Endothelial cell of umbilical vein (primary cell): ENCODE results near the gene BANF2. TPM values are rescaled to one million over a fixed set of nuclear protein-coding genes. Genes with fewer than 3 reads are reported as not detected.

Source experiments
- BruUV-seq: library from RNA; stranded (reverse); fragments of 400-500 nt; replicated peaks from 2 replicates; lab custom pipeline; 2021; lab: Mats Ljungman, UMichigan
- CTCF ChIA-PET: fragments of 300-600, 350-600 bp; sonication (Branson Sonifier 250); formaldehyde crosslinking; loops from one replicate; lab custom pipeline; 2021; ENCODE audit warnings: antibody characterized with exemption, inconsistent platforms; lab: Charles Lee
- POLR2A ChIA-PET: fragments of 300-600, 350-600 bp; sonication (Branson Sonifier 250); formaldehyde crosslinking; loops from one replicate; lab custom pipeline; 2021; ENCODE audit warnings: antibody characterized with exemption, inconsistent platforms; lab: Charles Lee
- DNase-seq: peaks from one replicate; pipeline ENCODE4 v3.0.0-alpha.2; 2011; ENCODE audit warnings: low read depth, low spot score
- FAIRE-seq: peaks from 2 replicates; lab custom pipeline; 2011; peaks lifted over from hg19 to GRCh38; lab: Jason Lieb, UNC
- H2AFZ ChIP-seq: 2 replicates; pipeline ENCODE4 v1.6.0; 2012; ENCODE audit warnings: low read depth, low read length, control low read depth, inconsistent platforms
- H3K27ac ChIP-seq: 2 replicates; pipeline ENCODE4 v1.5.1; 2011; ENCODE audit warnings: low read depth, mild to moderate bottlenecking, control low read depth, low read length, moderate library complexity; ENCODE audit not compliant: insufficient read depth
- H3K27me3 ChIP-seq, 2 experiments: 2 replicates each; pipeline versions ENCODE4 v1.6.0 to v1.6.1; 2011; ENCODE audit warnings: low read length in 2 of 2, mixed read lengths in 1 of 2; ENCODE audit not compliant: control insufficient read depth in 2 of 2, insufficient read depth in 2 of 2
- H3K36me3 ChIP-seq, 2 experiments: 2 replicates in 1 of 2; 3 replicates in 1 of 2; pipeline ENCODE4 v1.5.1; 2011; ENCODE audit warnings: low read length in 2 of 2, mild to moderate bottlenecking in 1 of 2, moderate library complexity in 1 of 2; ENCODE audit not compliant: control insufficient read depth in 2 of 2, insufficient read depth in 2 of 2; ENCODE audit errors: extremely low read depth in 1 of 2
- H3K4me1 ChIP-seq: 3 replicates; pipeline ENCODE4 v1.5.1; 2011; ENCODE audit warnings: mild to moderate bottlenecking, low read length; ENCODE audit not compliant: control insufficient read depth, insufficient read depth; ENCODE audit errors: extremely low read depth
- H3K4me2 ChIP-seq: 2 replicates; pipeline ENCODE4 v1.6.1; 2011; ENCODE audit warnings: low read length, control low read depth, mixed read lengths; ENCODE audit not compliant: insufficient read depth
- H3K4me3 ChIP-seq, 3 experiments: fragments of 200-600 bp in 1 of 3; sonication (generic), shearing (Covaris generic) in 1 of 3; replicated peaks in 1 of 3; 2 replicates each; pipeline ENCODE4 v1.5.1; 2011 to 2016; ENCODE audit warnings: control low read depth in 3 of 3, low read length in 3 of 3, mild to moderate bottlenecking in 2 of 3, inconsistent platforms in 1 of 3, low read depth in 1 of 3, moderate library complexity in 1 of 3; ENCODE audit not compliant: insufficient read depth in 1 of 3
- H3K79me2 ChIP-seq: 2 replicates; pipeline ENCODE4 v1.6.0; 2012; ENCODE audit warnings: low read length, inconsistent platforms; ENCODE audit not compliant: control insufficient read depth, insufficient read depth
- H3K9ac ChIP-seq: replicated peaks from 2 replicates; pipeline ENCODE3; 2011; ENCODE audit warnings: low read length, control low read depth; ENCODE audit not compliant: insufficient read depth; ENCODE audit errors: extremely low read depth
- H3K9me1 ChIP-seq: replicated peaks from 3 replicates; pipeline ENCODE4 v1.6.0; 2011; ENCODE audit warnings: mild to moderate bottlenecking, low read length; ENCODE audit not compliant: control insufficient read depth, insufficient read depth; ENCODE audit errors: extremely low read depth
- H3K9me3 ChIP-seq: replicated peaks from 2 replicates; pipeline ENCODE4 v1.5.1; 2012; ENCODE audit warnings: low read length, inconsistent platforms; ENCODE audit not compliant: control insufficient read depth, insufficient read depth
- H4K20me1 ChIP-seq: replicated peaks from 2 replicates; pipeline ENCODE3; 2011; ENCODE audit warnings: mild to moderate bottlenecking, low read length; ENCODE audit not compliant: control insufficient read depth, insufficient read depth; ENCODE audit errors: extremely low read depth
- CTCF ChIP-seq, 2 donors: IDR thresholded peaks; 1 replicate in 1 of 2; 2 replicates in 1 of 2; pipeline ENCODE4 v1.5.1; 2011; ENCODE audit warnings: low read length in 2 of 2, mild to moderate bottlenecking in 2 of 2, moderate library complexity in 2 of 2, control low read depth in 1 of 2, inconsistent platforms in 1 of 2, low read depth in 1 of 2; ENCODE audit not compliant: insufficient read depth in 1 of 2; ENCODE audit errors: extremely low read depth in 1 of 2
- EZH2 ChIP-seq: IDR thresholded peaks from 2 replicates; pipeline ENCODE4 v1.6.1; 2012; ENCODE audit warnings: borderline replicate concordance, low read depth, mild to moderate bottlenecking, moderate library complexity, low read length, inconsistent platforms; ENCODE audit not compliant: severe bottlenecking
- FOS ChIP-seq: IDR thresholded peaks from 2 replicates; pipeline ENCODE4 v1.6.1; 2011; ENCODE audit warnings: mild to moderate bottlenecking, low read length, moderate library complexity, borderline replicate concordance; ENCODE audit not compliant: insufficient read depth
- GATA2 ChIP-seq: IDR thresholded peaks from 2 replicates; pipeline ENCODE4 v1.7.0; 2011; ENCODE audit warnings: low read depth, mild to moderate bottlenecking, moderate library complexity, mixed read lengths, low read length; ENCODE audit not compliant: insufficient read length, insufficient read depth
- JUN ChIP-seq: IDR thresholded peaks from 2 replicates; pipeline ENCODE4 v1.6.1; 2011; ENCODE audit warnings: borderline replicate concordance, low read depth; ENCODE audit not compliant: insufficient read length, insufficient read depth
- MYC ChIP-seq: IDR thresholded peaks from one replicate; pipeline ENCODE4 v1.6.1; 2011; ENCODE audit warnings: mild to moderate bottlenecking, low read depth, low read length
- POLR2A ChIP-seq: IDR thresholded peaks from 2 replicates; pipeline ENCODE4 v1.6.1; 2012; ENCODE audit warnings: low read depth, mild to moderate bottlenecking, control low read depth, low read length
- dilution Hi-C: fragments of 300-500 bp; cut with MboI; formaldehyde crosslinking; loops from one replicate; pipeline ENCODE4 v1.15.0; 2019; ENCODE audit warnings: low sequenced_read_pairs; ENCODE audit not compliant: extremely low pct_ligation_motif_present
- intact Hi-C: fragments of 100-400 bp; cut with micrococcal nuclease; formaldehyde crosslinking; loops from one replicate; pipeline ENCODE4 v1.10.0; 2022
- polyA plus RNA-seq, 4 experiments: library from polyadenylated mRNA; depleted of rRNA in 3 of 4; stranded (reverse) in 3 of 4; unstranded in 1 of 4; fragments of >200 nt; gene quantifications; 2 replicates each; pipeline versions ENCODE4 v1.2.1 to v1.2.3, GENCODE V29; 2011 to 2012; ENCODE audit warnings: missing spikeins in 1 of 4
- total RNA-seq: library from RNA; stranded (reverse); gene quantifications from 2 replicates; pipeline ENCODE4 v1.2.3, GENCODE V29; 2021
- TF ChIP-seq, protein P1 (sequence below): IDR thresholded peaks from 2 replicates; pipeline ENCODE4 v1.6.1; 2011; ENCODE audit not compliant: insufficient read depth, insufficient read length

Gene BANF2
- total and polyA plus RNA-seq, 2 donors (not counting 3 experiments of a cell fraction or from before 2014, with no cell fraction given), result not detected

DNA sequence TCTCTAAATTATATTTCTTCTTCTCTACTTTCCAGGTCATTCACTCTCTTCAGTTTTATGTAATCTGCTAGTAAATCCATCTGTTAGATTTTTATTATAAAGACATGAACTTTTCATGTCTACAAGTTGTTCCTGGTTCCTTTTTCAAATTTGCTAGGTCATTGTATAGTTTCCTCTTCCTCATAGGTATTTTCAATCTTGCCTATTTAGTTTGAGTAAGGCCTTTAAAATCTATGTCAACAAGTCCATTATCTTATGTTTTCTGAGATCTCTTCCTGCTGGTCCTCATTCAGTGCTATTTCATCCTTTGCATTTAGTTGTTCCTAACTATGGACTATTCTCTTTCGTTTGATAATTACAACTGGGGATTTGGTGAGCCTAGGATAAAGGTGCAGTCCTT is 28.8 kb upstream of the BANF2 start:
- POLR2A ChIA-PET, result no interaction called here
- no peak for FAIRE-seq
- no peak overlapping the region for H3K27ac ChIP-seq

More for the DNA sequence above, 28.8 kb upstream of the BANF2 start:
- no peaks in the 10 kb centered on the region for H3K9me1 ChIP-seq
- no peak for DNase-seq
- H3K79me2 ChIP-seq, result peaks cover 72% of the 10 kb centered on the region
- dilution Hi-C loops, result no loop called here
- no peaks in the 10 kb centered on the region for H3K9me3 ChIP-seq
- no peaks in the 10 kb centered on the region for H3K27me3 ChIP-seq
- no peak overlapping the region for H3K4me2 ChIP-seq
- no peak overlapping the region for H2AFZ ChIP-seq
- no TSS peak for BruUV-seq
- peaks cover 12% of the 10 kb centered on the region for H4K20me1 ChIP-seq
- no peak overlapping the region for H3K9ac ChIP-seq
- peaks cover 16% of the 10 kb centered on the region for H3K4me1 ChIP-seq
- CTCF ChIA-PET, result no interaction called here
- intact Hi-C loops, result no loop called here
- TF ChIP-seq, protein P1, sequence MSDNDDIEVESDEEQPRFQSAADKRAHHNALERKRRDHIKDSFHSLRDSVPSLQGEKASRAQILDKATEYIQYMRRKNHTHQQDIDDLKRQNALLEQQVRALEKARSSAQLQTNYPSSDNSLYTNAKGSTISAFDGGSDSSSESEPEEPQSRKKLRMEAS, result no peak
- no peak for TF ChIP-seq FOS
- no peak for TF ChIP-seq GATA2
- no peak for TF ChIP-seq MYC
- TF ChIP-seq JUN, result no peak
- TF ChIP-seq EZH2, result no peak
- TF ChIP-seq CTCF (IDR thresholded peaks at IDR 0.05; ENCODE audit: extremely low read depth in 1 of 2, insufficient read depth in 1 of 2, low read depth in 1 of 2, low read length in 2 of 2), result no peak
- TF ChIP-seq POLR2A, result no peak
- no peak overlapping the region for H3K4me3 ChIP-seq
- H3K36me3 ChIP-seq, result peaks cover 0 to 2% of the 10 kb centered on the region in 2 experiments
